SK-MEL-5 (cell line): ENCODE measurements around the gene FAM234B. TPM values are rescaled to one million over a fixed set of nuclear protein-coding genes. Genes with fewer than 3 reads are reported as not detected.
A peak's percentile ranks its signal among the peaks of the same experiment; 100 is the strongest.
"Not testable (repeated sequence)": the region's sequence is repeated elsewhere in the genome, so short reads cannot be mapped to it uniquely, and the experiment has no call there.

Experiments
- DNase-seq: peaks from one replicate; pipeline ENCODE4 v3.0.0-alpha.2; 2016; ENCODE audit warnings: low read depth, low spot score
- in situ Hi-C: cut with HindIII; loops from 2 replicates; pipeline ENCODE4 v1.10.0; 2016; ENCODE audit warnings: low sequenced_read_pairs, high pct_unique_total_duplicates, low pct_unique_long_range_greater_than_20kb
- total RNA-seq: library from RNA; depleted of rRNA; stranded (reverse); fragments of >200 nt; shearing (Covaris generic); gene quantifications from 2 replicates; pipeline ENCODE4 v1.2.3, GENCODE V29; 2014

FAM234B gene
- total RNA-seq, 1 experiment from 2014 or later: 14.4 TPM

GRCh38 chr12:13074396-13075117 lies 30.4 kb downstream of the FAM234B start:
- DNase-seq: no peak
- in situ Hi-C loops: no loop called here

DNA sequence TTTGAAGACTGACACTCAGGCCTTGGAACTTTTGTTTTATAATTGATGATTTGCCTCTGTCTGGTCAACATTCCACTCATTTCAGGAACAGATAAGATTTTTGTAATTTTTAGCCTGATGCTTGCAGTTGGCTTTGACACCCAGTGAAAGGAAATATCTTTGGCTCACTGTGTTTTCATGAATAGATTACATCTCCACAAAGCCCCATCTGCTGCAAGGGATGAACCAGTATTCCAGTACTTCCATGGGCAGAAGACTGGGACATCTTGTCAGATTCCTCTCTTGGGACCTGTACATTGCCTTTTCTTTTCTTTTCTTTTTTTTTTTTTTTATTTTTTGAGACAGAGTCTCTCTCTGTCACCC lies 30.9 kb downstream of the FAM234B start:
- no peak for DNase-seq
- in situ Hi-C loops: no loop called here

DNA sequence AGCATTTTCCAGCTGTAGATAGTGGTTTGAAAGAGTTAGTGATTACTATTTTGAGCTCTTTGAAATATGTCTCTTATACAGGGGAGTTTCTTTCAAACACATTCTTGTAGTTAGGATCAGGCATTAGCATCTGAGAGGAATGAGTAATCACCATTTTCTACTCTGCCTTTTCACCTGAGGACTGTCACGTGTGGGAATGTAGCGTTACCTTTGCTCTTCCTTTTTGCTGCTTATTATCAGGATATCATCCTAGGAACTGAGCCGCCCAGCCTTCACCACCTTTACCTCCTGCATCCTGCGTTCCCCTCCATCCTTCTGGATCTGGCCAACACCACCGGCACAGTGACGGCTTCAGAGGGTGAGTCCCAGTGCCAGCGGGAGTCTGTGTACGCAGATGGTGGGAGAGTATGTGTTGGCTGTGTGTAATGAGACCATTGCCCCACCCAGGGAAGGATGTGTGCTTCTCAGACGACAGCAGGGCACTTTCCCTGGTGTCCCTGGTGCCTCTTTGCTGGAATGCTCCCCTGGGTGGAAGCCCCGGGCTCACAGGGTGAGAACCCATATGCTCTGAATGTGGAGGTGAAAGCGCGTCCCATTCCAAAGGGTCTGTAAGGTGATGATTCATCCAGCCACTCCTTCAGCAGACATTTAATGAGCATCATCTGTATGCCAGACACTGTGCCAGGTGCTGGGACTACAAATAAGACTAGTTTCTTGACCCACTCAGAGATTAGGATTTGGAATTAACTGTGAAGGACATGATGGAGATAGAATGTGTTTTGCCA lies 31.8 kb downstream of the FAM234B start:
- in situ Hi-C loops: no loop called here
- DNase-seq: no peak

DNA sequence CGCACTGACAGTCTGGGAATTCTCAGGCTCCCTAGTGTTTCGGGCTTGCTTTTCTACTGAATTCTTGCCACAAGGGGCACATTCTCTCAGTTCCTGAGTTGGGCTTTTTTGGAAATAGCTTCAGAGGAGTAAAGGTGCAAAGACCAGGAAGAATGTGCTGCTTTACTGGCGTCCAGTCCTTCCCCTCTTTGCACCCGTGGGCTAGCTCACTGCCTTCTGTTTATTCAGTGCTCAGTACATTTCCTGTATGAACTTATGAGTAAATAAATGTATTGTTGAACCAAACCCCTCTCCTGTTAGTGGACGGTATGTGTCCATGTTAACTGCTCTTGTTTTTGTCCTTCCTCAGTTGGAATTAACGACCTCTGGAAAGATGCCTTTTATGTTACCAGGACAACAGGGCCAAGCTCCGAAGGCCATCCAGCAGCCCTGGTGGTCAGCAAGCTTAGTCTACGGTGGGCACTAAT lies 35.3 kb downstream of the FAM234B start:
- in situ Hi-C loops: no loop called here
- peak; percentile 22 for DNase-seq

DNA sequence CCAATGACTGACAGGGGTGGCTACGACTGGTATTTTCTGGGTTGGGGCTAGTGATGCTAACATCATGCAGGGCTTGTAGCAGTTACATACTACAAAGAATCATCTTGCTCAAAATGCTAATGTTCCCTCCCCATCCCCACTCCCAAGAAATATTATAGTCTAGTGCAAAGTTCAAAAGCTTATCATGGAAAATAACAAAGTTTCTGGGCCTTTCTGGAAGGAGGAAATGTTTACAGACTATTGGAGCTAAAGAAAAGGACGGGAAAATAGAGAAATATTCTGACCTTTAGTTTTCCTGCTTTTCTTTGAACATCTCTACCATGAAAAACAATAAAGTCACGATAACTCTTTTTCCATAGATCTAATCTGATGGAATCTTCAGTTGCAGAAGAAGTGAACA lies 36.1 kb downstream of the FAM234B start:
- DNase-seq: no peak
- in situ Hi-C loops: no loop called here

GRCh38 chr12:13082861-13083260 lies 38.7 kb downstream of the FAM234B start:
- no peak for DNase-seq
- in situ Hi-C loops: no loop called here

DNA sequence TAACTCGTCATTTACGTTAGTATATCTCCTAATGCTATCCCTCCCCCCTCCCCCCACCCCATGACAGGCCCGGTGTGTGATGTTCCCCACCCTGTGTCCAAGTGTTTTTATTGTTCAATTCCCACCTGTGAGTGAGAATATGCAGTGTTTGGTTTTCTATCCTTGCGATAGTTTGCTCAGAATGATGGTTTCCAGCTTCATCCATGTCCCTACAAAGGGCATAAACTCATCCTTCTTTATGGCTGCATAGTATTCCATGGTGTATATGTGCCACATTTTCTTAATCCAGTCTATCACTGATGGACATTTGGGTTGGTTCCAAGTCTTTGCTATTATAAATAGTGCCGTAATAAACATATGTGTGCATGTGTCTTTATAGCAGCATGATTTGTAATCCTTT lies 39.5 kb downstream of the FAM234B start:
- in situ Hi-C loops, DNase-seq: not testable (repeated sequence)

DNA sequence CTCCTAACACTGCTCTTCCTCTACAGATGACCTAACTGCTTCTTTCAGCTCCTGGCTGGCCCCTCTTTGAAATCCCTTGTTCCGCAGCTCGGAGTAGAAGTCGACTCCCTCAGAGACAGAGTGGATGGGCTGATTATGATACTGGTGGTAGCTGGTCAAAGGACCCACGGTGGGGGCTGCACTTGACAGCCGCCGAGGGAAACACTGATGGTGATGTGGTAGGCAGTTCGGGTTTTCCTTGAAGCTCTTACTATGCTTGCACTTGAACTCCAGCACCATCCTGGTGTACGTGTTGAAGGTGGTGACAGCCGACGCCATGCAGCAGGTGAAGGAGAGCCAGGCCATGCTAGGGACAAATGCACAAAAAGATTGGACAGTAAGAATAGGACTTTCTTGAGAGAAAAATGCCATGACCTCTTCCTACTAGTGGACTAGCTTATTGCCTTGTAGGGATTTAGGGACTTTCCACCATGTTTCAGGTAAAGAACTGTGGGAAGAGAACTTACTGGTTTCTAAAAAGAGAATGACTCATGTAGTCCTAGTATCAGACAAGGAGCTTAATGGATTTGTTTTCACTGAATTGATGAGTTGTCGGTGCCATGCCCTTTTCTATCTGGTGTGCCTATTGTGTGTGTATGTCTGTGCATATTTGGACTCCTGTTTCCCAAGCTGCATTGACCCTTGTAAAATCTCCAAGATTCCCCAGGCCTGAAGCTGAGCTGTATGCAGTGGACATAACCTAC lies 40.9 kb downstream of the FAM234B start:
- in situ Hi-C loops: no loop called here
- no peak for DNase-seq

- in situ Hi-C loops: no loop called here
- no peak for DNase-seq
Measured at GRCh38 chr12:13085968-13086686, 41.9 kb downstream of the FAM234B start.

DNA sequence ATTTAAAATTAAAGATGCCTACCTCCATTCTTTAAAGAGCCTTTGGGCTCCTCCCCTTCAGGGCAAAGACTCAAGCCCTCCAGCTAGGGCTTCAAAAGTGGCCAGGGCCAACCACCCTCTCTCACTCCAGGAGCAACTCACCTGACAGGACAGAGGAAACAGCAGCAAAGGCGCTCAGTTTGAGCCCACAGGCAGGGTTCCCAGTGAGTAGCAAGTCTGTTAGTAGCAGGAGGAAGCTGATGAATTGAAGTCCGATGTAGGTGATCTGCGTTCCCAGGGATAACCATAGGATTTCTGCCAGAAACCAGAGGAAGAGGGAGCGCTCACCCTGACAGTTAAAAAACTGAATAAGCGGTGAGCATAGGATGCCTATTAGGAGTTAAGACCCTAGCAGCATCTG lies 43.6 kb downstream of the FAM234B start:
- in situ Hi-C loops: no loop called here
- DNase-seq: no peak

- DNase-seq: no peak
- in situ Hi-C loops: no loop called here
Measured at GRCh38 chr12:13088496-13088895, 44.3 kb downstream of the FAM234B start.

- DNase-seq: no peak
- in situ Hi-C loops: no loop called here
Measured at GRCh38 chr12:13090054-13090453, 45.9 kb downstream of the FAM234B start.

GRCh38 chr12:13091832-13092231 lies 47.7 kb downstream of the FAM234B start:
- in situ Hi-C loops: no loop called here
- no peak for DNase-seq

DNA sequence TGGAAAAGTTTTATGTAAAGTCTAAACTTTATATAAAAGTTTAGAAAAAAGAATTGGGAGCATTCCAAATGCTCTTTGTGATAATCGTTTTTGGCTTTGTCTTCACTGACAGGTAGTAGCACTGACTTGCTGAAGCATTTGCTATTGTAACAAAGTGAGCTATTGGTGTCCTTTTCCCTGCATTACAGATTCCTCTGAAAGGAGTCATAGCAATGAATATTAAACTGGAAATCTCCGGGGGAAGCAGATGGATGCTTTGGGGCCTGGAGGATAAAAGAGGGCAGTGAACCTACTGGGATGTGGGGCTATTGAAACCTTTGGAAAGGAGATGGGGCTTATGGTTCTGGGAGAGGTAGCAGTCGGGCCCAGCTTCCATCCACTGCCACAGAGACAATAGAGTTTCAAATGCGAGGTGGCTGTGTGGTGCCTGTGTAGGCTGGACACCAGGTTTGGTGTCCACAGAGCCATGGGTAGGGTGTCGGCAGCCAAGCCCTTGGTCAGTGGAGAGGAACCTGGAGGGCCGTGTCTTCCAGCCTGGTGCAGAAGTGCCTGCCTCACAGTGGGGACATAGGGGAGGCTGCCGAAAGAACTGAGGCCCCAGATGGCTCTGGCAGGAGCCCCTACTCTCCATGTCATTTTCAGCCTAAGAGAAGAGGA lies 49.1 kb downstream of the FAM234B start:
- in situ Hi-C loops: no loop called here
- no peak for DNase-seq

DNA sequence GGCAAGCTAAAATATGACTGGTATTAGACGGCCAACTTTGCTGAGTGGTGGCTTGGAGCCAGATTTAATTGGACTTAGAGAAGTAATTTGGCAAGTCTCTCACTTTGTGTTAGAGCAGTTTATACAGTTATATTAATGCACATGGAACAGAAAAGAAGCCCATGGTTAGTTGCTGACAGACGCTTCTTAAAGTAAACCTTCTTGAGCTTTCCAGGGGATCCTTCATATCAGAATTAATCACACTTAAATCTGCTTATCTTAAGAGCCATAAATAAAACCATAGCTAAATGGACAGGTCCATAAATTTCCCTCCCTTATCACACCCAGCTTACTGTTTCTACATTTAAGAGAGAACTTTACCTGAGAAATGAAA lies 49.7 kb downstream of the FAM234B start:
- in situ Hi-C loops: no loop called here
- DNase-seq: no peak

DNA sequence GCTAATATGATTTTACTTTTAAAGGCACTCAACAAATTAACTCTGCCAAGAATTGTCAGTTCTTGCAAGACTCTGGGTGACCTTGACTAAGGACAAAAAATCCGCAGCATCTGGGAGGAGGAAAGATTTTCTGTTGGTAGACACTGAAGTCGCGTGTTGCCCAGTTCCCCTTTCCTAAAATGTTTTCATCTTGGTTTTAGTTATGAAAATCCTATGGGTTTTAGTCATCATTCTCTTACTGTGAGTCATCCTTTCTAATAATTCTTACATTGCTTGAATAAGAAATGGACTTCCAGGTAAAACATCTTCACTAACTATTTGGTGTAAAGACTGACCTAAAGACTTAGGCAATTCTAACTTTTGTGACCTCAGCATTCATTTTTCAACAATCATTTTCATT lies 50.2 kb downstream of the FAM234B start:
- in situ Hi-C loops: no loop called here

GRCh38 chr12:13095266-13095995 lies 51.2 kb downstream of the FAM234B start:
- in situ Hi-C loops: no loop called here
- no peak for DNase-seq

More for the DNA sequence above, 50.2 kb downstream of the FAM234B start:
- DNase-seq: no peak
